Suppressor macrophage treated with lipopolysaccharide for 1 hour (primary cell): ENCODE data around the gene FAS.

Experiments used
- DNase-seq, 3 donors: peaks; one replicate each; pipeline ENCODE4 v3.0.0-alpha.2; 2020 to 2022

FAS gene

GRCh38 chr10:89042562-89042961 lies 52.0 kb downstream of the FAS start:
- no peak for DNase-seq

GRCh38 chr10:89043052-89043451 lies 52.5 kb downstream of the FAS start:
- DNase-seq, result no peak

- DNase-seq, result peak; percentile 19 to 34 (median 20)
Observed at GRCh38 chr10:89047397-89047796, 56.8 kb downstream of the FAS start.

- DNase-seq, result no peak
Observed at GRCh38 chr10:89051593-89051992, 61.0 kb downstream of the FAS start.

GRCh38 chr10:89053555-89053954 lies 63.0 kb downstream of the FAS start:
- no peak for DNase-seq

- no peak for DNase-seq
Observed at GRCh38 chr10:89055159-89055558, 64.6 kb downstream of the FAS start.

GRCh38 chr10:89062861-89063260 lies 72.3 kb downstream of the FAS start:
- DNase-seq, result no peak

- no peak for DNase-seq
Observed at GRCh38 chr10:89063465-89063864, 72.9 kb downstream of the FAS start.

- DNase-seq, result no peak
Observed at GRCh38 chr10:89064748-89065147, 74.2 kb downstream of the FAS start.
